ENCODE results near the gene PHACTR2.

- TF ChIP-seq EP300 (IDR thresholded peaks at IDR 0.05) (no peak), POLR2A (IDR thresholded peaks at IDR 0.05) (no peak), POLR2AphosphoS5 (IDR thresholded peaks at IDR 0.05) (no peak)
- TF ChIP-seq, protein P1, sequence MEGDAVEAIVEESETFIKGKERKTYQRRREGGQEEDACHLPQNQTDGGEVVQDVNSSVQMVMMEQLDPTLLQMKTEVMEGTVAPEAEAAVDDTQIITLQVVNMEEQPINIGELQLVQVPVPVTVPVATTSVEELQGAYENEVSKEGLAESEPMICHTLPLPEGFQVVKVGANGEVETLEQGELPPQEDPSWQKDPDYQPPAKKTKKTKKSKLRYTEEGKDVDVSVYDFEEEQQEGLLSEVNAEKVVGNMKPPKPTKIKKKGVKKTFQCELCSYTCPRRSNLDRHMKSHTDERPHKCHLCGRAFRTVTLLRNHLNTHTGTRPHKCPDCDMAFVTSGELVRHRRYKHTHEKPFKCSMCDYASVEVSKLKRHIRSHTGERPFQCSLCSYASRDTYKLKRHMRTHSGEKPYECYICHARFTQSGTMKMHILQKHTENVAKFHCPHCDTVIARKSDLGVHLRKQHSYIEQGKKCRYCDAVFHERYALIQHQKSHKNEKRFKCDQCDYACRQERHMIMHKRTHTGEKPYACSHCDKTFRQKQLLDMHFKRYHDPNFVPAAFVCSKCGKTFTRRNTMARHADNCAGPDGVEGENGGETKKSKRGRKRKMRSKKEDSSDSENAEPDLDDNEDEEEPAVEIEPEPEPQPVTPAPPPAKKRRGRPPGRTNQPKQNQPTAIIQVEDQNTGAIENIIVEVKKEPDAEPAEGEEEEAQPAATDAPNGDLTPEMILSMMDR (IDR thresholded peaks at IDR 0.05), result no peak
These were observed 43.3 kb upstream of the PHACTR2 start for GRCh38 chr6:143634486-143634885.

Data from upper lobe of left lung (tissue), 4 donors.